ENCODE measurements around the gene BAIAP2. TPM values are rescaled to one million over a fixed set of nuclear protein-coding genes. Genes with fewer than 3 reads are reported as not detected.

Gene BAIAP2
- total and polyA plus RNA-seq, 2 of the 13 experiments (the other 11 are each of a cell fraction or from before 2014, with no cell fraction given): 22.5 to 24.0 TPM

- peak; percentile 94 for TF ChIP-seq ZNF776 (CRISPR knock-in tag; IDR thresholded peaks at IDR 0.05)
- TF ChIP-seq, protein P1, sequence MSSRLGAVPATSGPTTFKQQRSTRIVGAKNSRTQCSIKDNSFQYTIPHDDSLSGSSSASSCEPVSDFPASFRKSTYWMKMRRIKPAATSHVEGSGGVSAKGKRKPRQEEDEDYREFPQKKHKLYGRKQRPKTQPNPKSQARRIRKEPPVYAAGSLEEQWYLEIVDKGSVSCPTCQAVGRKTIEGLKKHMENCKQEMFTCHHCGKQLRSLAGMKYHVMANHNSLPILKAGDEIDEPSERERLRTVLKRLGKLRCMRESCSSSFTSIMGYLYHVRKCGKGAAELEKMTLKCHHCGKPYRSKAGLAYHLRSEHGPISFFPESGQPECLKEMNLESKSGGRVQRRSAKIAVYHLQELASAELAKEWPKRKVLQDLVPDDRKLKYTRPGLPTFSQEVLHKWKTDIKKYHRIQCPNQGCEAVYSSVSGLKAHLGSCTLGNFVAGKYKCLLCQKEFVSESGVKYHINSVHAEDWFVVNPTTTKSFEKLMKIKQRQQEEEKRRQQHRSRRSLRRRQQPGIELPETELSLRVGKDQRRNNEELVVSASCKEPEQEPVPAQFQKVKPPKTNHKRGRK (CRISPR knock-in tag; IDR thresholded peaks at IDR 0.05): no peak
- no peak for TF ChIP-seq TAF15 (IDR thresholded peaks at IDR 0.05; ENCODE audit: low read depth, low read length, poor library complexity, severe bottlenecking)
- TF ChIP-seq AKAP8 (CRISPR knock-in tag; IDR thresholded peaks at IDR 0.05): no peak
- no peak for TF ChIP-seq ZNF12 (CRISPR knock-in tag; IDR thresholded peaks at IDR 0.05)
- no peak for TF ChIP-seq FOXO1 (CRISPR knock-in tag; IDR thresholded peaks at IDR 0.05)
- TF ChIP-seq NKX3-1 (CRISPR knock-in tag; IDR thresholded peaks at IDR 0.05): no peak
- no peak for TF ChIP-seq TCF7L2 (IDR thresholded peaks at IDR 0.05; ENCODE audit: low read depth, low read length)
- TF ChIP-seq ZNF562 (CRISPR knock-in tag; IDR thresholded peaks at IDR 0.05; ENCODE audit: borderline replicate concordance): no peak
- no peak for TF ChIP-seq NR2F6 (IDR thresholded peaks at IDR 0.05)
- no peak for TF ChIP-seq NR2F6 (CRISPR knock-in tag; IDR thresholded peaks at IDR 0.05)
- peak; percentile 50 for TF ChIP-seq IKZF4 (CRISPR knock-in tag; IDR thresholded peaks at IDR 0.05; ENCODE audit: borderline replicate concordance, low read depth, not compliant biosample characterization)
- TF ChIP-seq SCMH1 (CRISPR knock-in tag; IDR thresholded peaks at IDR 0.05; ENCODE audit: borderline replicate concordance): no peak
- no peak for TF ChIP-seq NONO (IDR thresholded peaks at IDR 0.05)
- TF ChIP-seq NONO (CRISPR knock-in tag; conservative IDR thresholded peaks at IDR 0.05): no peak
- TF ChIP-seq SPEN (CRISPR knock-in tag; IDR thresholded peaks at IDR 0.05; ENCODE audit: low read depth): no peak
- TF ChIP-seq ZNF768 (CRISPR knock-in tag; IDR thresholded peaks at IDR 0.05): peak; percentile 62; the same call in 1 of the 2 replicates
- no peak for TF ChIP-seq ZNF101 (CRISPR knock-in tag; IDR thresholded peaks at IDR 0.05; ENCODE audit: borderline replicate concordance, low read depth)
- no peak for TF ChIP-seq ZNF569 (CRISPR knock-in tag; IDR thresholded peaks at IDR 0.05; ENCODE audit: borderline replicate concordance)
- no peak for TF ChIP-seq ZFP41 (CRISPR knock-in tag; IDR thresholded peaks at IDR 0.05; ENCODE audit: borderline replicate concordance)
- TF ChIP-seq FOXC1 (CRISPR knock-in tag; IDR thresholded peaks at IDR 0.05; ENCODE audit: borderline replicate concordance): peak; percentile 55; the same call in 1 of the 2 replicates
- TF ChIP-seq, protein P2, sequence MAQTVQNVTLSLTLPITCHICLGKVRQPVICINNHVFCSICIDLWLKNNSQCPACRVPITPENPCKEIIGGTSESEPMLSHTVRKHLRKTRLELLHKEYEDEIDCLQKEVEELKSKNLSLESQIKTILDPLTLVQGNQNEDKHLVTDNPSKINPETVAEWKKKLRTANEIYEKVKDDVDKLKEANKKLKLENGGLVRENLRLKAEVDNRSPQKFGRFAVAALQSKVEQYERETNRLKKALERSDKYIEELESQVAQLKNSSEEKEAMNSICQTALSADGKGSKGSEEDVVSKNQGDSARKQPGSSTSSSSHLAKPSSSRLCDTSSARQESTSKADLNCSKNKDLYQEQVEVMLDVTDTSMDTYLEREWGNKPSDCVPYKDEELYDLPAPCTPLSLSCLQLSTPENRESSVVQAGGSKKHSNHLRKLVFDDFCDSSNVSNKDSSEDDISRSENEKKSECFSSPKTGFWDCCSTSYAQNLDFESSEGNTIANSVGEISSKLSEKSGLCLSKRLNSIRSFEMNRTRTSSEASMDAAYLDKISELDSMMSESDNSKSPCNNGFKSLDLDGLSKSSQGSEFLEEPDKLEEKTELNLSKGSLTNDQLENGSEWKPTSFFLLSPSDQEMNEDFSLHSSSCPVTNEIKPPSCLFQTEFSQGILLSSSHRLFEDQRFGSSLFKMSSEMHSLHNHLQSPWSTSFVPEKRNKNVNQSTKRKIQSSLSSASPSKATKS (CRISPR knock-in tag; IDR thresholded peaks at IDR 0.05): no peak
- TF ChIP-seq ATF5 (CRISPR knock-in tag; IDR thresholded peaks at IDR 0.05; ENCODE audit: low read depth): no peak
- no peak for TF ChIP-seq ZFP36 (IDR thresholded peaks at IDR 0.05; ENCODE audit: borderline replicate concordance, low read depth, low read length, partially characterized antibody)
- no peak for TF ChIP-seq BCL6 (CRISPR knock-in tag; IDR thresholded peaks at IDR 0.05)
- TF ChIP-seq ZNF567 (CRISPR knock-in tag; IDR thresholded peaks at IDR 0.05; ENCODE audit: borderline replicate concordance): 0 out of 2 replicates have a peak, but pooled peaks have one; percentile 26
- no peak for TF ChIP-seq ARNT (IDR thresholded peaks at IDR 0.05)
These were observed 8.4 kb downstream of the BAIAP2 start (continued) for GRCh38 chr17:81043319-81043724.
